ENCODE results near the gene ZBTB4. TPM values are rescaled to one million over a fixed set of nuclear protein-coding genes. Genes with fewer than 3 reads are reported as not detected.

The ZBTB4 gene
- total RNA-seq, 1 experiment from 2014 or later: 15.5 TPM

DNA sequence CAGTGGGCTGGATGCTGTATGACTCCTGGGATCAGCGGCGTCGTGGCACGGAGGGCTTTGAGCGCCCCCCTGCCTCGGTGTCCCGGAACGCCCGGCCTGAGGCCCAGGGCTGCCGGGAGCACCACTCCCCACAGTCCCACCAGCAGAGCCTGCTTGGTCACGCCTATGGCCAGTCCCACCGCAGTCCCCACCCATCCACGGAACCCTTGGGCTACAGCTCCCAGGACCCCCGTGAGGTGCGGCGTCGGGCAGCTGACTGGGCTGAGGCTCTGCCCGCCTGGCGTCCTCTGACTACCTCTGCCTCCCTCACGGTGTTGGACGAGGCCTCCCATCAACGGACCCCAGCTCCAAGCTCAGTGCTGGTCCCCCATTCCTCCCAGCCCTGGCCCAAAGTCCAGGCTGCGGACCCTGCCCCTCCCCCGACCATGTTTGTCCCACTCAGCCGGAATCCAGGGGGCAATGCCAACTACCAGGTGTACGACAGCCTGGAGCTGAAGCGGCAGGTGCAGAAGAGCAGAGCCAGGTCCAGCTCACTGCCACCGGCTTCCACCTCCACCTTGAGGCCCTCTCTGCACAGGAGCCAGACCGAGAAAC lies 52.4 kb downstream of the ZBTB4 start:
- intact Hi-C loops (cut with micrococcal nuclease; ENCODE audit: unreplicated experiment): no loop called here
- Histone ChIP-seq H3K36me3 (ENCODE audit: control insufficient read depth, insufficient read depth, low read length) (no peaks in the 10 kb centered on the region), H3K9me3 (no peaks in the 10 kb centered on the region), H3K27me3 (replicated peaks; ENCODE audit: control insufficient read depth, insufficient read depth, low read length) (no peaks in the 10 kb centered on the region), H3K4me3 (ENCODE audit: low read depth, low read length) (no peak overlapping the region), H3K4me1 (no peaks in the 10 kb centered on the region)
- TF ChIP-seq, protein P1, sequence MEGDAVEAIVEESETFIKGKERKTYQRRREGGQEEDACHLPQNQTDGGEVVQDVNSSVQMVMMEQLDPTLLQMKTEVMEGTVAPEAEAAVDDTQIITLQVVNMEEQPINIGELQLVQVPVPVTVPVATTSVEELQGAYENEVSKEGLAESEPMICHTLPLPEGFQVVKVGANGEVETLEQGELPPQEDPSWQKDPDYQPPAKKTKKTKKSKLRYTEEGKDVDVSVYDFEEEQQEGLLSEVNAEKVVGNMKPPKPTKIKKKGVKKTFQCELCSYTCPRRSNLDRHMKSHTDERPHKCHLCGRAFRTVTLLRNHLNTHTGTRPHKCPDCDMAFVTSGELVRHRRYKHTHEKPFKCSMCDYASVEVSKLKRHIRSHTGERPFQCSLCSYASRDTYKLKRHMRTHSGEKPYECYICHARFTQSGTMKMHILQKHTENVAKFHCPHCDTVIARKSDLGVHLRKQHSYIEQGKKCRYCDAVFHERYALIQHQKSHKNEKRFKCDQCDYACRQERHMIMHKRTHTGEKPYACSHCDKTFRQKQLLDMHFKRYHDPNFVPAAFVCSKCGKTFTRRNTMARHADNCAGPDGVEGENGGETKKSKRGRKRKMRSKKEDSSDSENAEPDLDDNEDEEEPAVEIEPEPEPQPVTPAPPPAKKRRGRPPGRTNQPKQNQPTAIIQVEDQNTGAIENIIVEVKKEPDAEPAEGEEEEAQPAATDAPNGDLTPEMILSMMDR (IDR thresholded peaks at IDR 0.05; ENCODE audit: insufficient read depth in 1 of 2, low read depth in 1 of 2, low read length in 1 of 2, severe bottlenecking in 1 of 2, unreplicated experiment in 1 of 2): no peak
- Mint-ChIP-seq H3K9me3 (ENCODE audit: unreplicated experiment) (no peaks in the 10 kb centered on the region), H3K27me3 (ENCODE audit: insufficient read depth, unreplicated experiment) (no peaks in the 10 kb centered on the region), H3K27ac (ENCODE audit: unreplicated experiment) (no peak overlapping the region), H3K36me3 (ENCODE audit: insufficient read depth, unreplicated experiment) (no peaks in the 10 kb centered on the region), H3K4me1 (ENCODE audit: low read depth, unreplicated experiment) (no peaks in the 10 kb centered on the region), H3K4me3 (ENCODE audit: unreplicated experiment) (no peak overlapping the region)
- no TSS peak for BruUV-seq (replicated peaks)
- no peak for DNase-seq
- POLR2A ChIA-PET: no interaction called here
- CTCF ChIA-PET: no interaction called here

DNA sequence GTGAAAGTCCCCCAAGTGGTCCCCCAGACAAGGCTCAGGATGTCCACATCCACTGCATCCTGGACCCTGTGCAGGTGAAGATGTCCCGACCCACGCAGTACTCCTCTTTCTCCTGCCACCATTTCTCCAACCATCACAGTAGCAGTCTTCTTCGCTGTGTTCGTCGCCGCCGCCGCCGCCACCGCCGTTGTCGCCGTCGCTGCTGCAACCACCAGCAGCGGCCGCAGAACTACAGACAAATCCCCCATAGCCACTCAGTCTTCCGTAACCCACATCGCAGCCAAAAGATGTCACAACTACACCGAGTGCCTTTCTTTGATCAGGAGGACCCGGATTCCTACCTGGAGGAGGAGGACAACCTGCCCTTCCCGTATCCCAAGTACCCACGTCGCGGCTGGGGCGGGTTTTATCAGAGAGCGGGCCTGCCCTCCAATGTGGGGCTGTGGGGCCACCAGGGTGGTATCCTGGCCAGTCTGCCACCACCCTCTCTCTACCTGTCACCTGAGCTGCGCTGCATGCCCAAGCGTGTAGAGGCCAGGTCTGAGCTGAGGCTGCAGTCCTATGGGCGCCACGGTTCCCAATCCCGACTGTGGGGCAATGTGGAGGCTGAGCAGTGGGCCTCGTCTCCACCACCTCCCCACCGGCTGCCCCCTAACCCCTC lies 53.1 kb downstream of the ZBTB4 start:
- TF ChIP-seq, protein P1 (IDR thresholded peaks at IDR 0.05; ENCODE audit: insufficient read depth in 1 of 2, low read depth in 1 of 2, low read length in 1 of 2, severe bottlenecking in 1 of 2, unreplicated experiment in 1 of 2): no peak
- no peaks in the 10 kb centered on the region for H3K36me3 Mint-ChIP-seq (ENCODE audit: insufficient read depth, unreplicated experiment)
- BruUV-seq (replicated peaks): no TSS peak

DNA sequence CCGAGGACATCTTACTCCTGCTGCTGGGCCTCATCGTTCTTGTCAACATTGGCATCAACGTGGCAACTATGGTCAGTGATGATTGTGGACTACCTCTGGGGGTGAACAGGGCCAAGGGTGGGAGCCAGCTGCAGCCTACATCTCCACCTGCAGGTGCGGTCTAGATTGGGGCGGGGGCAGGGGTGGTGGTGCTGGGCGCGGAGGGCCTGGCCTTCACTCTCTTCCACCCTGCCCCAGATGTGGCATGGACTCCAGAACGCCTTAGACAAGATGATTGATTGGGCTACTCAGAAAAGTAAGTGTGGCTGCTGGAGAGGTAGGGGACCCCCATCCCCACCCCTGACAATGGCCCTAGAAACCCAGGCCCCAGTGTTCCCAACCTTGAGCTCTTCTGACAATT lies 53.7 kb downstream of the ZBTB4 start:
- H3K27me3 Mint-ChIP-seq (ENCODE audit: insufficient read depth, unreplicated experiment): no peaks in the 10 kb centered on the region
- CTCF ChIA-PET: interaction anchor here (0.6 kb wide), 1 partner anchor 81 kb away, joined by 3 read pairs; no protein-coding TSS in a partner anchor
- no peaks in the 10 kb centered on the region for H3K36me3 ChIP-seq (ENCODE audit: control insufficient read depth, insufficient read depth, low read length)
- H3K4me3 ChIP-seq (ENCODE audit: low read depth, low read length): no peak overlapping the region
- DNase-seq: no peak
- no peaks in the 10 kb centered on the region for H3K9me3 Mint-ChIP-seq (ENCODE audit: unreplicated experiment)
- H3K27me3 ChIP-seq (replicated peaks; ENCODE audit: control insufficient read depth, insufficient read depth, low read length): no peaks in the 10 kb centered on the region
- TF ChIP-seq, protein P1 (IDR thresholded peaks at IDR 0.05; ENCODE audit: insufficient read depth in 1 of 2, low read depth in 1 of 2, low read length in 1 of 2, severe bottlenecking in 1 of 2, unreplicated experiment in 1 of 2): no peak
- POLR2A ChIA-PET: interaction anchor here (0.5 kb wide), 1 partner anchor 54 kb away, joined by 6 read pairs; the partner anchor contains the start of gene ZBTB4
- H3K27ac Mint-ChIP-seq (ENCODE audit: unreplicated experiment): no peak overlapping the region
- intact Hi-C loops (cut with micrococcal nuclease; ENCODE audit: unreplicated experiment): no loop called here
- no peaks in the 10 kb centered on the region for H3K4me1 Mint-ChIP-seq (ENCODE audit: low read depth, unreplicated experiment)
- BruUV-seq (replicated peaks): no TSS peak
- H3K4me1 ChIP-seq: no peaks in the 10 kb centered on the region
- H3K36me3 Mint-ChIP-seq (ENCODE audit: insufficient read depth, unreplicated experiment): no peaks in the 10 kb centered on the region
- no peaks in the 10 kb centered on the region for H3K9me3 ChIP-seq
- no peak overlapping the region for H3K4me3 Mint-ChIP-seq (ENCODE audit: unreplicated experiment)

More for the DNA sequence above, 53.1 kb downstream of the ZBTB4 start:
- Histone ChIP-seq H3K4me1 (no peaks in the 10 kb centered on the region), H3K4me3 (ENCODE audit: low read depth, low read length) (no peak overlapping the region), H3K36me3 (ENCODE audit: control insufficient read depth, insufficient read depth, low read length) (no peaks in the 10 kb centered on the region), H3K9me3 (no peaks in the 10 kb centered on the region), H3K27me3 (replicated peaks; ENCODE audit: control insufficient read depth, insufficient read depth, low read length) (no peaks in the 10 kb centered on the region)
- DNase-seq: no peak
- Mint-ChIP-seq H3K4me1 (ENCODE audit: low read depth, unreplicated experiment) (no peaks in the 10 kb centered on the region), H3K27me3 (ENCODE audit: insufficient read depth, unreplicated experiment) (no peaks in the 10 kb centered on the region), H3K4me3 (ENCODE audit: unreplicated experiment) (no peak overlapping the region), H3K27ac (ENCODE audit: unreplicated experiment) (no peak overlapping the region), H3K9me3 (ENCODE audit: unreplicated experiment) (no peaks in the 10 kb centered on the region)
- CTCF ChIA-PET: no interaction called here
- POLR2A ChIA-PET: no interaction called here
- intact Hi-C loops (cut with micrococcal nuclease; ENCODE audit: unreplicated experiment): no loop called here
